ENCODE measurements around the gene GNA12. TPM values are rescaled to one million over a fixed set of nuclear protein-coding genes. Genes with fewer than 3 reads are reported as not detected.
"Not testable (repeated sequence)": the region's sequence is repeated elsewhere in the genome, so short reads cannot be mapped to it uniquely, and the experiment has no call there.

GNA12 gene
- total RNA-seq, 2 experiments from 2014 or later: 16.3 to 17.4 TPM

- Mint-ChIP-seq H3K4me1 (peaks cover 18% of the 10 kb centered on the region), H3K4me3 (no peak overlapping the region), H3K27ac (no peak overlapping the region), H3K36me3 (ENCODE audit: low read depth) (peaks cover 6% of the 10 kb centered on the region), H3K27me3 (no peaks in the 10 kb centered on the region), H3K9me3 (no peaks in the 10 kb centered on the region)
- no peak for DNase-seq
- POLR2A ChIA-PET: no interaction called here
- CTCF ChIA-PET: interaction anchor here (1.1 kb wide), 1 partner anchor 62 kb away, joined by 3 read pairs; no protein-coding TSS in a partner anchor
Observed at GRCh38 chr7:2732959-2733584, 111.0 kb downstream of the GNA12 start.

GRCh38 chr7:2732388-2732787 is 111.7 kb downstream of the GNA12 start:
- ChIA-PET POLR2A (interaction anchor here (1.0 kb wide), 1 partner anchor 9 kb away, joined by 3 read pairs; no protein-coding TSS in a partner anchor), CTCF (interaction anchor here (1.1 kb wide), 1 partner anchor 61 kb away, joined by 3 read pairs; no protein-coding TSS in a partner anchor)
- H3K36me3 Mint-ChIP-seq (ENCODE audit: low read depth): peaks cover 6% of the 10 kb centered on the region
- peaks cover 18% of the 10 kb centered on the region for H3K4me1 Mint-ChIP-seq
- H3K4me3 Mint-ChIP-seq: no peak overlapping the region
- H3K9me3 Mint-ChIP-seq: no peaks in the 10 kb centered on the region
- DNase-seq: no peak
- H3K27ac Mint-ChIP-seq: no peak overlapping the region
- H3K27me3 Mint-ChIP-seq: no peaks in the 10 kb centered on the region

- ChIA-PET CTCF (no interaction called here), POLR2A (no interaction called here)
- no peaks in the 10 kb centered on the region for H3K27me3 Mint-ChIP-seq
Observed at GRCh38 chr7:2730846-2731770, 113.0 kb downstream of the GNA12 start.

GRCh38 chr7:2729893-2730716 is 114.0 kb downstream of the GNA12 start:
- H3K4me1 Mint-ChIP-seq: peaks cover 18% of the 10 kb centered on the region
- no peaks in the 10 kb centered on the region for H3K27me3 Mint-ChIP-seq
- H3K27ac Mint-ChIP-seq: no peak overlapping the region
- H3K36me3 Mint-ChIP-seq (ENCODE audit: low read depth): peaks cover 6% of the 10 kb centered on the region
- H3K4me3 Mint-ChIP-seq: no peak overlapping the region
- no peaks in the 10 kb centered on the region for H3K9me3 Mint-ChIP-seq
- POLR2A ChIA-PET: no interaction called here
- peak; percentile 14 for DNase-seq
- CTCF ChIA-PET: interaction anchor here (1.5 kb wide), 1 partner anchor 20 kb away, joined by 4 read pairs; no protein-coding TSS in a partner anchor

More at GRCh38 chr7:2730846-2731770, 113.0 kb downstream of the GNA12 start:
- Mint-ChIP-seq H3K9me3 (no peaks in the 10 kb centered on the region), H3K36me3 (ENCODE audit: low read depth) (peaks cover 6% of the 10 kb centered on the region), H3K27ac (peak overlapping the region; percentile 45), H3K4me1 (peaks cover 18% of the 10 kb centered on the region), H3K4me3 (no peak overlapping the region)
- DNase-seq: peak; percentile 12

DNA sequence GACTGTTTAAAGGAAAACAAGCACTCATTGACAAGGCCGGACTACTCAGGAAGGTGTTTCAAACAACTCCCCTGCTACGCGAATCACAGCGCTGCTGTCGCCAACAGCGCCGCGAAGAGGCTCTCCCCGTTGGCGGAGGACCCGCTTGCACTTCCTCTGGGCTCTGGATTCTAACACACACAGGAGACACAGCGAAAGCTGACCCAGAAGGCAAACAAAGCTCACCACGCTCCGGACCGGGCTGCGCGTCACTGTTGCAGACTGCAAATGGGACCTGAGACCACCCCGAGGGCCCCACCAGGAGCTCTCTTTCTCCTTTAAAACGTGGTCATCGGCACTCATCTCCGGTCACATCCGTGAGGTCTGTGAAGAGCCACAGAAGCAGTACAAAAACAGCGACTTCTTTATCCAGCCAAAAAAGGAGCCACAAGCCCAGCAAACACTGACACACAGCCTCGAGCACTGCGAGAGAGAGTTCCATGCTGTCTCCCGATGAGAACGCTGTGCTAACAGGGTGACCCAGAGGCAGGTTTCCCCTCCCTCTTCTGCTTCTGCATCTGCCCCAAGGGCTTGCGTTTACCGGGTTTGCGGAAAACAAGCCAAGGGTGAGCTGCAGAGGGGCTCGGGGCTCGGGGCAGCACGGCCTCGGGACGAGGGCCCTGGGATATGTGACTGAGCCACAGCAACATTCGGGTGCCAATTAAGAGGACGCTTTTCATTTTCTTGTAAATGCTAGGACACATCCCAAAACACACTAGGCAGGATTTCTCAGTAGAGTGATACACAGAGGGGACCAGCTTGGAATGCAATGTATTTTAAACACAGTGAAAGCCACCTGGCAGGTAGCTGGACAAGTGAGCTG is 114.8 kb downstream of the GNA12 start:
- peaks cover 6% of the 10 kb centered on the region for H3K36me3 Mint-ChIP-seq (ENCODE audit: low read depth)
- H3K4me3 Mint-ChIP-seq: no peak overlapping the region
- H3K27ac Mint-ChIP-seq: no peak overlapping the region
- H3K4me1 Mint-ChIP-seq: peaks cover 16% of the 10 kb centered on the region
- DNase-seq: no peak
- ChIA-PET POLR2A (no interaction called here), CTCF (interaction anchor here (1.5 kb wide), 1 partner anchor 20 kb away, joined by 4 read pairs; no protein-coding TSS in a partner anchor)
- H3K27me3 Mint-ChIP-seq: no peaks in the 10 kb centered on the region
- H3K9me3 Mint-ChIP-seq: no peaks in the 10 kb centered on the region

- POLR2A ChIA-PET: no interaction called here
- Mint-ChIP-seq H3K9me3 (no peaks in the 10 kb centered on the region), H3K27me3 (no peaks in the 10 kb centered on the region), H3K27ac (no peak overlapping the region), H3K4me1 (peaks cover 16% of the 10 kb centered on the region), H3K4me3 (no peak overlapping the region), H3K36me3 (ENCODE audit: low read depth) (peaks cover 6% of the 10 kb centered on the region)
- CTCF ChIA-PET: no interaction called here
- no peak for DNase-seq
Observed at GRCh38 chr7:2728316-2729030, 115.6 kb downstream of the GNA12 start.

GRCh38 chr7:2727206-2727605 is 116.9 kb downstream of the GNA12 start:
- CTCF ChIA-PET: interaction anchor here (1.2 kb wide), 1 partner anchor 17 kb away, joined by 3 read pairs; no protein-coding TSS in a partner anchor
- H3K27me3 Mint-ChIP-seq; H3K36me3 Mint-ChIP-seq (ENCODE audit: low read depth); DNase-seq; POLR2A ChIA-PET; H3K27ac Mint-ChIP-seq; H3K4me3 Mint-ChIP-seq; H3K9me3 Mint-ChIP-seq: not testable (repeated sequence)
- H3K4me1 Mint-ChIP-seq: peaks cover 12% of the 10 kb centered on the region

GRCh38 chr7:2726316-2727018 is 117.6 kb downstream of the GNA12 start:
- no peak for DNase-seq
- no peaks in the 10 kb centered on the region for H3K9me3 Mint-ChIP-seq
- H3K4me1 Mint-ChIP-seq: peaks cover 5% of the 10 kb centered on the region
- no peaks in the 10 kb centered on the region for H3K27me3 Mint-ChIP-seq
- H3K4me3 Mint-ChIP-seq: no peak overlapping the region
- CTCF ChIA-PET: interaction anchor here (1.2 kb wide), 1 partner anchor 16 kb away, joined by 3 read pairs; no protein-coding TSS in a partner anchor
- H3K27ac Mint-ChIP-seq: no peak overlapping the region
- peaks cover 3% of the 10 kb centered on the region for H3K36me3 Mint-ChIP-seq (ENCODE audit: low read depth)
- POLR2A ChIA-PET: no interaction called here

- Mint-ChIP-seq H3K36me3 (ENCODE audit: low read depth) (peaks cover 3% of the 10 kb centered on the region), H3K27me3 (no peaks in the 10 kb centered on the region), H3K9me3 (no peaks in the 10 kb centered on the region), H3K4me3 (no peak overlapping the region), H3K4me1 (peaks cover 7% of the 10 kb centered on the region), H3K27ac (no peak overlapping the region)
- ChIA-PET CTCF (no interaction called here), POLR2A (no interaction called here)
- DNase-seq: no peak
Observed at GRCh38 chr7:2725178-2726105, 118.7 kb downstream of the GNA12 start.

DNA sequence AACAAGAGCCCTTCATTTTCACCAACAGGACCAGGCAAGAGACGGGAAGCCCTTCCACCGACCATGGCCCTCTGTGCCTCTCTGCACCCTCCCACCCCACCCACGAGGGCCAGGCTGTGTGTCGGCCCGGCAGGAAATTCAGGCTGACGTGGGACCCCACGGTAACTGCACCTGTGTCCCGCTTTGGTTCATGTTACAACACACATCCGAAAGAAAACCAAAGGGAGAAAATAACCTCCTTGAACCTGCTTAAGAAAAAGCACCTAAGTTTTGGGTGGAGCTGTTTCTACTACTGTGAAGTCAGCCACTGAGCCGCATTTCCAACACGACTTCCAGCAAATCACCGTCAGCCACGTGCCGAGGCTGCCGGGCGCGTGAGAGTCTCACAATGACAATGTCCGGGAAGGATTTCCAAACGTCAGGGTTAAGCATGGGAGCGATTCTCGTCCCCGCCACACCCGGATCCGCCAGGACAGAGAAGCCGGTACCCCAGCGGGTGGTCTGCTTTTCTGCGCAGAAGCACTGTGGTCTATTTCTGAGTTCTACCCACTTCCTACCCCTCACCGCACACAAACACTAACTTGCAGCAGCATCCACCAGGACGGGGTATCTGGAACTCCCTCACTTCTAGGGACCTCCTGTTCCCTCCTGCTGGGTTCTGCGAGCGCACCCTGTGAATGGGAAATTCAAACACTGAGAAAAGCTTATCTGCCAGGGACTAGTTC is 119.5 kb downstream of the GNA12 start:
- H3K4me3 Mint-ChIP-seq: no peak overlapping the region
- ChIA-PET CTCF (interaction anchor here (1.2 kb wide), 1 partner anchor 15 kb away, joined by 4 read pairs; no protein-coding TSS in a partner anchor), POLR2A (interaction anchor here (0.8 kb wide), 1 partner anchor 15 kb away, joined by 3 read pairs; no protein-coding TSS in a partner anchor)
- H3K27me3 Mint-ChIP-seq: no peaks in the 10 kb centered on the region
- H3K36me3 Mint-ChIP-seq (ENCODE audit: low read depth): no peaks in the 10 kb centered on the region
- no peak for DNase-seq
- H3K27ac Mint-ChIP-seq: no peak overlapping the region
- H3K4me1 Mint-ChIP-seq: peaks cover 13% of the 10 kb centered on the region
- H3K9me3 Mint-ChIP-seq: no peaks in the 10 kb centered on the region

All from activated CD4-positive, alpha-beta memory T cell treated with anti-CD3 and anti-CD28 coated beads, Interleukin-2, amount 10 ng/mL, durations not matched to agents 7 days and 5 days (primary cell).